ENCODE results near the gene REG4.

REG4 gene

DNA sequence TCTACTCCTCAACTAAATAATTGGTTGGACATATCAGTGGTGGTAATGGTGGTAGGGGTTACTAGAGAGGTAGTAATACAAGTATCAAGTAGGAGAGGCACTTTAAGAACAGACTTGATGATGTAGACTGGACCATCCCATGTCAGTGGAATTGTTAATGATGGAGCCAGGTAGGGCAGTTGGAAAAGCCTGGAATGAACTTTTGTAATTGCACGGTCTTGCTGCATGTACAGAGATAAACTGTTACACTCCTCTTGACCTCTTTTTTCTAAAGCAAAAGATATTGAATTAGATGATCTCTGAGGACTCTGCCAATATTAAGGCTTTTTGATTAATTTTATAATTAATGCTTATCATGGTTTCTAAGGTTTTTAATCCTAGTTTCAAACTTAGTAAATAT is 48.3 kb downstream of the REG4 start:
- TF ChIP-seq, protein P1, sequence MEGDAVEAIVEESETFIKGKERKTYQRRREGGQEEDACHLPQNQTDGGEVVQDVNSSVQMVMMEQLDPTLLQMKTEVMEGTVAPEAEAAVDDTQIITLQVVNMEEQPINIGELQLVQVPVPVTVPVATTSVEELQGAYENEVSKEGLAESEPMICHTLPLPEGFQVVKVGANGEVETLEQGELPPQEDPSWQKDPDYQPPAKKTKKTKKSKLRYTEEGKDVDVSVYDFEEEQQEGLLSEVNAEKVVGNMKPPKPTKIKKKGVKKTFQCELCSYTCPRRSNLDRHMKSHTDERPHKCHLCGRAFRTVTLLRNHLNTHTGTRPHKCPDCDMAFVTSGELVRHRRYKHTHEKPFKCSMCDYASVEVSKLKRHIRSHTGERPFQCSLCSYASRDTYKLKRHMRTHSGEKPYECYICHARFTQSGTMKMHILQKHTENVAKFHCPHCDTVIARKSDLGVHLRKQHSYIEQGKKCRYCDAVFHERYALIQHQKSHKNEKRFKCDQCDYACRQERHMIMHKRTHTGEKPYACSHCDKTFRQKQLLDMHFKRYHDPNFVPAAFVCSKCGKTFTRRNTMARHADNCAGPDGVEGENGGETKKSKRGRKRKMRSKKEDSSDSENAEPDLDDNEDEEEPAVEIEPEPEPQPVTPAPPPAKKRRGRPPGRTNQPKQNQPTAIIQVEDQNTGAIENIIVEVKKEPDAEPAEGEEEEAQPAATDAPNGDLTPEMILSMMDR (conservative IDR thresholded peaks at IDR 0.05; ENCODE audit: low read depth, low read length), result no peak
- no peak for DNase-seq (ENCODE audit: low read depth)
- no peak overlapping the region for H3K4me3 ChIP-seq (ENCODE audit: low read length)

DNA sequence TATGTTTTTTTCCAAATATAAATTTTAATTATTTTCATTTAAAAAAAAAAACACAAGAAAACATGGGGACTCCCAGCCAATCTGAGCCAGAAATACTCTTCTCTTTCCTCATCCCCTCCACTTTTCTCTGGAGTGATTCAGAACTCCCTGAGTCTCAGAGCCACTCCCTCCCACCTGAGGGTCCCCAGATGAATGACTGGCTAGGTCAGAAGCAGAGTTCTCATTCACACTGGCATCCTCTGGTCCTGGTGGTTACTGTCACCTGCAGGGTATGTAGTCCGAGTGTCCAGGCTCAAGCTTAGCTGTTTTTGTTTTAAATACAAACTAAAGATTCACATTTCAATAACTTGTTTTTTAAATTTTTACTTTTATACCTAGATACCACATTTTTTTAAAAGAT is 48.9 kb downstream of the REG4 start:
- no peak for DNase-seq (ENCODE audit: low read depth)
- TF ChIP-seq, protein P1 (conservative IDR thresholded peaks at IDR 0.05; ENCODE audit: low read depth, low read length), result no peak
- no peak overlapping the region for H3K4me3 ChIP-seq (ENCODE audit: low read length)

DNA sequence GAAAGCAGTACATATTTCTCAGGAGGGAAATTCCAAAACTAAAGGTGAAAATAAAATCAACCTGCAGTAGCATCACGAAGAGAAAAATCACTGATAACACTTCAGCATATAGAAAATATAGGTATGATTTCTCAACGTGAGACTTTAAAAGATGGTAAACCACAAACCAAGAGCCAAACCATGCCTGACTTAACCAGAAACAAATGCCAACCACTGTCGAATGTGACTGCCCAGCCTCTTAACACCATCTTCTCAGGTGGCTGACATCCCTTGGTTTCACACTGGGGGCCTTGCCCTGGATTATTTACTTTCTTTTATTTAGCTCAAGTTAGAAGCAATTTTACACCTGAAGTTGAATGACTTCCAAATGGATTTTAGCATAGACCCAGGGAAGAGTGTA is 52.7 kb downstream of the REG4 start:
- no peak for DNase-seq (ENCODE audit: low read depth)
- TF ChIP-seq, protein P1 (conservative IDR thresholded peaks at IDR 0.05; ENCODE audit: low read depth, low read length), result no peak
- H3K4me3 ChIP-seq (ENCODE audit: low read length), result no peak overlapping the region

DNA sequence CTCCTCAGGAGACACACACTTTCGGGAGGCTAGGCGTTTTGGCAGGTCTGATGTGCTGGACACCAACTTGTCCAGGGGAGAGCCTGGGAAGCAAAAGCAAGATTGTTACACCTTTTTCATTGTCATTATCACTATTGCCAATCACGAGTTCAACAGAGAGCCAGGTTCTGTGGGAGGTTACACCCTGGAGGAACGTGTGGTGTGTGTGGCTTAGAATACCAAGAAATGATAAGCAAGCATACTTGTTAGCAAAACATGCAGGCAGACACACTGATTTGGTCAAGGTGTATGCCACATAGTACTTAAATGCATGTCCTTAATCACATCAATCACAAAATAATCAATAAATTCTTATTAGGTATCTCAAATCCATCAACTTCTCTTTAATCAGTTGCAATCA is 58.7 kb downstream of the REG4 start:
- DNase-seq (ENCODE audit: low read depth), result no peak
- no peak overlapping the region for H3K4me3 ChIP-seq (ENCODE audit: low read length)
- TF ChIP-seq, protein P1 (conservative IDR thresholded peaks at IDR 0.05; ENCODE audit: low read depth, low read length), result no peak

DNA sequence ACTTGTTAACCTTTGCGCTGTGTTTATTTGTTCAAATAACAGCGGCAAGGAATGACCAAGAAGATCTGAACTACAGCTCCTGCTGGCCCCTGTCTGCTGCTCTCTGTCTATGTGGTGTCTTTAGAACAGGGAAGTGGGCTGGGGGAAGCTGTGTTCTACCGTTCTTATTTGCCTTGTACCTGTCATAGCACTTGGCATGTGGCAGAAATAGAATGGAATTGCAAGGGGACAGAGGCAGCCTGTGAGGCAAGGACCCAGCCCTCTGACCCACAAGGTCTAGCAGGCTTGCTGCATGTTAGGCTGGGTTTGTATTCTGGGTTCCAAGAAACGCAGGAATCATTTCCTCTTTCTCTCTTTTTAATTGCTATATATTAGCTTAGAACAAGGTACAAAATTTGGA is 63.2 kb downstream of the REG4 start:
- TF ChIP-seq, protein P1 (conservative IDR thresholded peaks at IDR 0.05; ENCODE audit: low read depth, low read length), result no peak
- H3K4me3 ChIP-seq (ENCODE audit: low read length), result no peak overlapping the region
- no peak for DNase-seq (ENCODE audit: low read depth)

DNA sequence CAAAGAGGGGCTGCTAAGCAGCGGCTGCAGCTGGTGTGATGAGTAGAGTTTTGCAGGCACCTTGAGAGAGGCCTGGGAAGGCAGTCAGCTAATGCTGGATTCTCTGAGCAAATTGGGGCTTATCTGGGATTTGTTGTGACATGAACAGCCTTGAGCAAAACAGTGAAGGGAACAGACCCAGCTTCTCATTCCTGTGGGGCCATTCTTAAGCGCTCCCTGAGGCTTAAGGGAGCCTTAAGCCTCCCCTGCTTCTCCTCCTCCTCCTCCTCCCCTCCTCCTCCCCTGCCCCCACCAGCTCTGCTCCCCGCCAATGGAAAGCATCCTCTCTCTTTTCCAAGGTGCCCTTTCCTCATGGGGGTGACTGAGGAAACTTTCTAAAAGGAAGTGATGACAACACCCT is 63.8 kb downstream of the REG4 start:
- DNase-seq (ENCODE audit: low read depth), result no peak
- TF ChIP-seq, protein P1 (conservative IDR thresholded peaks at IDR 0.05; ENCODE audit: low read depth, low read length), result no peak
- no peak overlapping the region for H3K4me3 ChIP-seq (ENCODE audit: low read length)

DNA sequence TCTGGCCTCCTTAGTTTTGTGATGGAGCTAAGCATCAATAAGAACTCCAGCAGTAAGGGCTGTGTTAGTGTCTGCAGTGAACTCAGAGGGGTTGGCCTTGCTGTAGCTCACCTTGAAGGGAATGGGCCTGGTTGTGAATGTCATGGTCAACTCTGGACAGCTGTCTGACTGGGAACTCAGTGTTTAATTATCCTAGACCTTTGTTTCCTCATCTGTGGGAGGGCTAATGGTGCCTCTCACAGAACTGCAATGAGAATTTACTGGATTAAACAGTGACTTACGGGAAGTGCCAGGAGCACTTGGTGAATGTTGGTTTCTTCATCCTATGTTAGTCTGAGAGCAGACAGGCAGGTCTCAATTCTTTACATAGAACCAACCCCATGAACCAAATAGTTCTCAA is 66.2 kb downstream of the REG4 start:
- no peak overlapping the region for H3K4me3 ChIP-seq (ENCODE audit: low read length)
- DNase-seq (ENCODE audit: low read depth), result no peak
- TF ChIP-seq, protein P1 (conservative IDR thresholded peaks at IDR 0.05; ENCODE audit: low read depth, low read length), result no peak

Measured in retinal pigment epithelial cell (primary cell).